Measurements from ENCODE around the gene SH2B2.
"Not testable (repeated sequence)": the region's sequence is repeated elsewhere in the genome, so short reads cannot be mapped to it uniquely, and the experiment has no call there.

SH2B2 gene

GRCh38 chr7:102306916-102307677 is 20.4 kb downstream of the SH2B2 start:
- peak; percentile 7 for DNase-seq

DNA sequence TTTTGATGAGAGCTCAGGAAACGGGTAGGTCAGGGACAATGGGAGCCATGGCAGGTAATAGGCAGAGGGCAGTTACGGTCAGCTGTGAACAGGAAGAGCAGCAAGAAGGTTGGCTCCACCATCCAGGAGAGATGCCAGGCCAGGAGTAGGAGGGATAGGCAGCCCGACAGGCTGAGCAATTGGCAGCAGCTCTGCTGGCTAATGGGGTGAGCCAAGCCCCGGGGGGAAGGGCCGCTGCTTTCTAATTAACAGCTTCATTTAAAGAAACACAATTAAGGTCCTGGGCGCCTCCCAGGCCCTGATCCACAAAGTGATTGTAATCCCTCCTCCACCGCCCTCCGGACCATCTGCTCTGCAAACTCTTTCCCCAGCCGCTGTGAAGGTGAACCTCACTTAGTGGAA is 23.7 kb downstream of the SH2B2 start:
- DNase-seq: no peak

DNA sequence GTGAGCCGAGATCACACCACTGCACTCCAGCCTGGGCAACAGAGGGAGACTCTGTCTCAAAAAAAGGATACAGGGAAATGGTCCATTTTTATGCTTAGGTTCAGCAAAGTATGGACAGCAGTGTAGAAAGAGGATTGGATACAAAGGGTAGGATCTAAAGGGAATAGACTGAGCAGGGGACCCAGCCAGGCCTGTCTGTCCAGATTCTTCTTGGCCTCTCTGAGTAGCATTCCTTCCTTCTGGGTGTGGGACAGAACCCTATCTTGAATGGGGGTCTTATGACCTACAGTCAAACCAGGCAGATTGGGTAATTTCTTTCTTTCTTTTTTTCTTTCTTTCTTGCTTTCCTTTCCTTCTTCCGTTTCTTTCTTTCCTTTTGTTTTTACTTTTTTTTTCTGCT is 25.6 kb downstream of the SH2B2 start:
- no peak for DNase-seq

GRCh38 chr7:102313997-102314780 is 27.5 kb downstream of the SH2B2 start:
- DNase-seq: no peak

DNA sequence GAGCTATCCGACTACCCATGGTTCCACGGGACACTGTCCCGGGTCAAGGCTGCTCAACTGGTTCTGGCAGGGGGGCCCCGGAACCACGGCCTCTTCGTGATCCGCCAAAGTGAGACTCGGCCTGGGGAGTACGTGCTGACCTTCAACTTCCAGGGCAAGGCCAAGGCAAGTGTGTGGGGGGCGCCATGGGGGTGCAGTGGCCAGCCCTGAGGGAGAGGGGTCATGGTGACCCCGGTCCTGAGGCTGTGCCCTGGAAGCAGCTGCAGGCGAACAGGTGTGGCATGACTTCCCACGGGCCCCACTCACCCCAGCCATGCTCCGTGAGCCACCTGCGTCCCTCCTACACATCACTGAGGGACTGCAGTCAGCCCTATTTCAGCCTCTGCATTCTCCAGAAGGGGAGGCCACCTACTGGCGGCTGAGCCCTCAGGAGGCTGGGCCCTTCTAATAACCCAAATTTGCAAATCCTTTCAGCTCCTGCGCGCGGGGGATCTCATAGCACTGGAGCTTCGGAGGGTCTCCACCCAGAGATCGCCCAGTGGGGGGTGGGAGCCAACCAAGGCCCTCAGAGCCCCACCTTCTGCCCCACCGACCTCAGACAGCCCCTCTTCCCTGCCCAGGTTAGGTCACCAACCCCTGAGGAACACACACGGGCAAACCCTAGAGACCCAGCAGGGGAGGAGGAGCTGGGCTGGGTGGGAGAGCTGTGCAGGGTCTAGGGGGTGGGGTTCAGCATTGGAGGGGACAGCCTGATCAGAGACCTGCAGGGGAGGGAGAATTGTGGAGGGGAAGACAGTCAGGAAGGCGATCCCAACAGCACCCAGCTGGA is 30.8 kb downstream of the SH2B2 start:
- DNase-seq: no peak

- no peak for DNase-seq
Measured at GRCh38 chr7:102318482-102318971, 31.9 kb downstream of the SH2B2 start.

DNA sequence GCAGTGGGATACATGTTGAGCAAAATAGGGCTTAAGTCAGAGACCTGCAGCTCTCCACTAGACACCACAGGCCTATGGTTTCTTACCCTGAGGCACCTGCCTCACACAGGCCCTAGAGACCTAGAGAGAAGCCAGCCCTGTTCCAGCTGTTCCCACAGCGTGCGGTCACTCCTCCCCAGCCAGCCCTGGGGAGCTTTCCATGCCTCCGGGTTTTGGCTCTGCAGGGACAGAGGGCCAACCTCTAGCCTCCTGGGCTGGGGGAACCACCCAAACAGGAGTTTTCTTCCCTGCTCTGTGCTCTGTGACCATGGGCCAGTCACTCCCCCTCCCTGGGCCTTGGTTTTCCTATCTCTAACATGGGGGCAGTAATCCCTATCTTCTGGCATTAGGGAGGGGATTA is 33.0 kb downstream of the SH2B2 start:
- no peak for DNase-seq

GRCh38 chr7:102320181-102320580 is 33.5 kb downstream of the SH2B2 start:
- no peak for DNase-seq

DNA sequence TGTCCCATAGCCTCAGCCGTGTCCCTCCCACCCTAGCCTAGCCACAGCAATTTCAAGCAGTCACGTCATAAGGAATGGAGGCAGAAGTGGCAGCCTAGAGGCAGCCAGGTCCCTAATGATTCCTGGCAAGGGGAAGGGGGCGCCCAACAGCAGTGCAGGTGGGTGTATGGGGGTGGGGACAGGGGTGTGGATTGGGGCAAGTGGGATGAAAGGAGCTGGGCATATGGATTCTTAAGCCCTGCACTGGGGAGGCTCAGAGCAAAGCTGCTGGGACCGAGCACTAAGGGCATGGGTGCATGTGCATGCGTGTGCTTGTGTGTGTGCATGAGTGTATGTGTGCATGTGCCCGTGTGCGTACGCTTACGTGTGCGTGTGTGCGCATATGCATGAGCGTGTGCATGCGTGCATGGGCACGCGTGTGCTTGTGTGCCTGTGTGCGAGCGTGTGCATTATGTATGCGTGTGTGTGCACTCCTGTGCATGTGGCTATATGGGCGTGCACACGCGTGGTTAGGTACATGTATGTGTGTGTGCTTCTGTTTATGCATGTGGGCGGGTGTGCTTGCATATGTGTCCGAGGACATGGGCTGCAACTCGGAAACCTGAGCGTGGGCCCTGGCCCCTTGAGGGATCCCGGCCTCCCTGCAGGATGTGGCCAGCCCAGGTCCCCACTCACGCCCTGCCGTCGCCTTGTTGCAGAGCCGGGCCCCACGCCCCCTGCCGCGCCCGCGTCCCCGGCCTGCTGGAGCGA is 34.1 kb downstream of the SH2B2 start:
- no peak for DNase-seq

DNA sequence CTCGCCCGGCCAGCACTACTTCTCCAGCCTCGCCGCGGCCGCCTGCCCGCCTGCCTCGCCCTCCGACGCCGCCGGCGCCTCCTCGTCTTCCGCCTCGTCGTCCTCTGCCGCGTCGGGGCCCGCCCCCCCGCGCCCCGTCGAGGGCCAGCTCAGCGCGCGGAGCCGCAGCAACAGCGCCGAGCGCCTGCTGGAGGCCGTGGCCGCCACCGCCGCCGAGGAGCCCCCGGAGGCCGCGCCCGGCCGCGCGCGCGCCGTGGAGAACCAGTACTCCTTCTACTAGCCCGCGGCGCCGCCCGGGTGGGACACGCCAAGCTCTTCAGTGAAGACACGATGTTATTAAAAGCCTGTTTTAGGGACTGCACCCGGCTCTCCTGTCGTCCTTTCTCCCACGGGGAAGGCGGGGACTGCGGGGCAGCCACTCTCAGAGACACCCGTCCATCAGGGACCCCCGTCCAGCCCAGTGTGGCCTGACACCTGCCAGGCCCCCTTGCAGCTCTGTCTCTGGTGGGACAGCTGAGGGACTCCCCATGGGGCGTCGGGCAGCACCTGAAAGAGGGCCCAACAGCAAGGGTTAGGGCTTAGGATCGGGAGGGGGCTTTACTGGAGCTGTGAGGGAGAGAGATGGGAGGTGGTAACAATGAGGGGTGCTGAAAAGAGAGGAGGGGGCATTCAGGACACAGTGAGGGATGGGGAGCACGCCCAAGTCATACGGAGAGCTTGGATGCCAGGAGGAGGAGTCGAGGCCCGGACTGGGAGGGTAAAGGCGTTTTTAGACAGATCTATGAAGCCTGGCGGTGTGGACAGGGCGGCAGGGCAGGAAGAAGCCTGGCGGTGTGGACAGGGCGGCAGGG is 34.9 kb downstream of the SH2B2 start:
- no peak for DNase-seq

DNA sequence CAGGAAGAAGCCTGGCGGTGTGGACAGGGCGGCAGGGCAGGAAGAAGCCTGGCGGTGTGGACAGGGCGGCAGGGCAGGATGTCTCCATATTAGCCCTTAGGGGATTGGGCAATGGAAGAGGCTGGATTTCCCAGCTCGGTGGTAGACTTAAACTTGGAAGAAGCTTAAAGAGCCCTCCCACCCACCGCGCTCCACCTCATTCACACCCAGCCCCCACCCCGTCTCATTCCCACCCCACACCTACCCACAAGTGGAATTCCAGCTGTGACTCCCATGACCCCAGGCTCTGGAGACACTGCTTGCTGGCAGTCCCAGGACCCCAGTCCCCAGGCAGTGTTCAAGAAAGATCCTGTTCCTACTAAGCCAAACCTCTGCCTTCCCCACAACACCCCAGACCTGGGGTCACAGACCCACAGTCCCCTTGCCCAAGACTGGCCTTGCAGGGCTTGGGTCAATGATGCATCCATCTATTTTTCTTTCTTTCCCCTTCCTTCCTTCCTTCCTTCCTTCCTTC is 35.6 kb downstream of the SH2B2 start:
- DNase-seq: no peak

DNA sequence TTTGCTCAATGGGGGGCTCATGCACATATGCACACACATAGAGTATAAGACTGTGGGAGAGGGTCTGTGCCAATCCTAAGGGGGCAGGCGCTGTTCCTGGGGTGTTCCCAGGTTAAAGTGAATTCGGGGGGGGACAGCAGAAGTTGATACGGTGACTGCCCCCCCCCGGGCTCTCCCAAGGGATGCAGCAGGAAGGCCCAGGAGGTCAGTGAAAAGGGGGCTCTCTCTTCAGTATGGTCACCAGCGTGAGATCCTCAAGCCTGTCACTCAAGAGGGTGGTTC is 37.2 kb downstream of the SH2B2 start:
- no peak for DNase-seq

- DNase-seq: not testable (repeated sequence)
Measured at GRCh38 chr7:102325106-102325505, 38.4 kb downstream of the SH2B2 start.

DNA sequence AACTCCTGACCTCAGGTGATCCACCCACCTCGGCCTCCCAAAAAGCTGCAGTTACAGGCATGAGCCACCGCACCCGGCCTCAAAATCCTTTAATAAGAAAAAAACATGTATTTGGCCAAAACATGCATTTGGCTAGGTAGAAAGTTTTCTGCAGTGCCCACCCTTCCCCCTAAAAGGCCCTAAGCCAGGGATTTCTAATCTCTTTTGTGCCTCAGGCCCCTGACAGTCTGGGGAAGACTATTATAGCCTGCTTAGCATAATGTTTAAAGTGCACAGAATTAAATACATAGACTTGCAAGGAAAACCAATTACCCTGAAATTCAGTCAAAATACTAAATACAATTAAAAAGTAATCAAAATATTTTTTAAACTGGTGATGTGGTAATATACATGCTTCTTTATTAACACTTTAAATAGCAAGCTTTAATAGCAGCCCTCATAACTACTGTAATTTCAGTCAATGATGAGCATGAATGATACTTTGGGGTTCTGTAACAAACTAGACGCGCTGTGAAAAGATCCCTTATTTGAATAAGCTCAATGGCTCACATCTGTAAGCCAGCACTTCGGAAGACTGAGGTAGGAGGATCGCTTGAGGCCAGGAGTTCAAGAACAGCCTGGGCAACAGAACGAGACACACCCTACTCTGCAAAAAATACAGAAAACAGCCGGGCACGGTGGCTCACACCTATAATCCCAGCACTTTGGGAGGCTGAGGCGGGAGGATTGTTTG is 39.7 kb downstream of the SH2B2 start:
- DNase-seq: no peak

DNA sequence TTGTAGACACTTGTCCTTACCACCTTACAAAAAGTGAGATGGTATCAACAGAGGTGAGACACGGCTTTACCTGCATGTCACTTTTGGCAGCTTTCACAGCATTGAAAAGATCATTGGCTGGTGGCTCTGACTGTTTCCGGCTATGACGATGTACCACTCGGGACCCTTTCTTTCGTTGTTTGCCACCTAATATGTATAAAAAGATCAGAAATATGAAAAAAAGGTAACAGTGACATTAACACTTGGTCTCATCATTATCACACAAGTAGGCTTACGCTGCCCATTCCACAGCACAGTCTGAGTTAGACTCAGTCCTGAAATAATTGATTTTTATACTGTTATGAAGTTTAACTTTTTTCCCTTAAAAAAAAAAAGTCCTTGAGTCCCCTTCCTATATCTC is 40.5 kb downstream of the SH2B2 start:
- DNase-seq: not testable (repeated sequence)

DNA sequence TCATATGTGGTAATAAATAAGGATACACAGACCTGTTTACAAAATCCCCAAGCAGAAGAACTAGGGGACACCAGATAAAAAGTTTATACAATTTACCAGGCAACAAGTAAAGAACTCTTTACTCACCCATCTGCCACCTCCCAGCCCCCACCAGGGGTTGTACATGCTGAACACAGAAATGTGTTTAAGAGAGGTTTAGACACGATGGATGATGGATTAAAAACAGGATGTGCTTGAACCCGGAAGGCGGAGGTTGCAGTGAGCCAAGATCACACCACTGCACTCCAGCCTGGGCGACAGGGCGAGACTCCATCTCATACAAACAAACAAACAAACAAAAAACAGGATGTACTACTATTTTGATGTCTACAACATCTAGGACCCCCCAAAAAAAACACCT is 42.2 kb downstream of the SH2B2 start:
- DNase-seq: not testable (repeated sequence)

DNA sequence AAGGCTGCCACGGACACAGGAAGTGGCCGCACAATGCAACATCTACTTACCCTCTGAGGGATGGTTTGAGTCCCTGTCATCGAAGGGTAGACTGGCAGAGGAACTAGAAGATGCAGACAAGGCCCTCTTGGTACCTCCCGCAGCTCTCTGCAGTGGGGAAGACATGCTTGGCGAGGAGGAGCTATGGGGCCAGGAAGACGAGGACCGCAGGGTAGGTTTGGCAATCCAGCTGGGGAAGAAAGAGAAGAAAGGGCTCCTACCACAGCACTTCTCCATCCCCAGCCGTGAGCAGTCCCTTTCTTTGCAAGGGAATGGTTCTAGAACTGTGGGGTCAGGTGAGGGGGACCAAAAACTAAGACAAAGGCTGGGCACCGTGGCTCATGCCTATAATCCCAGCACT is 42.7 kb downstream of the SH2B2 start:
- DNase-seq: not testable (repeated sequence)

DNA sequence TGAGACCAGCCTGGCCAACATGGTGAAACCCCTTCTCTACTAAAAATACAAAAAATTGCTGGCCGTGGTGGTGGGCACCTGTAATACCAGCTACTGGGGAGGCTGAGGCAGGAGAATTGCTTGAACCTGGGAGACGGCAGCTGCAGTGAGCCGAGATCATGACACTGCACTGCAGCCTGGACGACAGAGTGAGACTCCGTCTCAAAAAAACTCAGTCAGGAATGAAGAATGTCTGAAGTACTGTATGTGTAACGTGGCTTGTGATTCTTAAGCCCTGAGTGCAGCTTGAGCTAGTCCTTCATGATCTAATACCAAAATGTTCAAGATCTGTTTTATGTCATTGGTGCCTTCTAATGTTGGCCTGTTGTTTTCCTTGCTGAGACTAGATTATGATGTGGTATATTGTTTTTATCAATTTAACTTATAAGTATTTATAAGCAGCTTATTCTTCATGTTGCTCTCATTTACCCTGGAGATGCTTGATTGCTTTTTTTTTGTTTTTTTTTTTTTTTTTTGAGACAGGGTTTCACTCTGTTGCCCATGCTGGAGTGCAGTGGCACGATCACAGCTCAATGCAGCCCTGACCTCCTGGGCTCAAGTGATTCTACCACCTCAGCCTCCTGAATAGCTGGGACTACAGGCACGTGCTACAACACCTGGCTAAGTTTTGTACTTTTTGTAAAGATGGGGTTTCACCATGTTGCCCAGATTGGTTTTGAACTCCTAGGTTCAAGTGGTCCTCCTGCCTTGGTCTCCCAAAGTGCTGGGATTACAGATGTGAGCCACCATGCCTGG is 44.2 kb downstream of the SH2B2 start:
- not testable (repeated sequence) for DNase-seq

GRCh38 chr7:102335574-102335973 is 48.9 kb downstream of the SH2B2 start:
- not testable (repeated sequence) for DNase-seq

DNA sequence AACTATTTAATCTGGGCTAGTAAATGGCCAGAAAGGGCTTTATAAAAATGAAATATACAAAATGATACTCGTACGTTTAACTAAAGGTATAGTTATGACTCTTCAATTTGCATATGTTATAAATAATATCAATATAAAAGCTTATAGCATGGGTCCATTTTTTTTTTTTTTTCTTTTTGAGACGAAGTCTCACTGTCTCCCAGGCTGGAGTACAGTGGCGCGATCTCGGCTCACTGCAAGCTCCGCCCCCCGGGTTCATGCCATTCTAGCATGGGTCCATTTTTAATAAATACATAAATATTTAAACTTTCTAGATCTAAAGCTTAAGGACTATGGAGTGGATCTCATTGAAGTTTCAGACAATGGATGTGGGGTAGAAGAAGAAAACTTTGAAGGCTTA is 50.3 kb downstream of the SH2B2 start:
- DNase-seq: not testable (repeated sequence)

All from NCI-H748 treated with DMSO at 0.1 percent for 48 hours (cell line).